Right lobe of liver (tissue), 6 donors: ENCODE measurements around the gene ITFG2. TPM values are rescaled to one million over a fixed set of nuclear protein-coding genes. Genes with fewer than 3 reads are reported as not detected.

ENCODE experiments used
- ATAC-seq, 4 donors: fragments of 200-7000 bp; cut with Tn5 transposase; one replicate each; pipeline ENCODE4 v1.9.1; 2020; ENCODE audit warnings: mild to moderate bottlenecking in 4 of 4, moderate library complexity in 4 of 4
- DNase-seq, 3 donors: peaks; one replicate each; pipeline ENCODE4 v3.0.0-alpha.2; 2020
- H3K27ac ChIP-seq, 3 donors: fragments of 200-600 bp; one replicate each; pipeline ENCODE4 v1.8.0; 2022
- H3K27me3 ChIP-seq, 2 donors: fragments of 200-600 bp; one replicate each; pipeline ENCODE4 v1.8.0; 2022
- H3K36me3 ChIP-seq, 4 donors: fragments of 200-600 bp; sonication (generic) in 1 of 4; one replicate each; pipeline versions ENCODE4 v1.5.1 to v1.8.0; 2017 to 2022; ENCODE audit warnings: control low read depth in 1 of 4
- H3K4me1 ChIP-seq, 4 donors: fragments of 200-600 bp; sonication (generic) in 1 of 4; one replicate each; pipeline versions ENCODE4 v1.5.1 to v1.8.0; 2017 to 2022; ENCODE audit warnings: control low read depth in 1 of 4
- H3K4me3 ChIP-seq, 3 donors: fragments of 200-600 bp; one replicate each; pipeline ENCODE4 v1.8.0; 2022
- H3K9me3 ChIP-seq, 4 donors: fragments of 200-600 bp; sonication (generic) in 1 of 4; one replicate each; pipeline versions ENCODE4 v1.5.1 to v1.8.0; 2017 to 2022; ENCODE audit warnings: control low read depth in 1 of 4
- POLR2A ChIP-seq: fragments of 450-650 bp; IDR thresholded peaks from one replicate; pipeline ENCODE4 v1.6.1; 2017; ENCODE audit warnings: antibody characterized with exemption, mild to moderate bottlenecking
- WGBS: methylation state at CpG from one replicate; pipeline ENCODE4 v1.1.6; 2018; ENCODE audit warnings: low coverage, low lambda C conversion rate; ENCODE audit not compliant: insufficient coverage; ENCODE audit errors: missing lambda C conversion rate; 5-methylcytosine and 5-hydroxymethylcytosine counted together
- intact Hi-C, 2 donors: fragments of 100-400 bp; cut with DNase I; formaldehyde crosslinking; loops; one replicate each; pipeline versions ENCODE4 v1.11.2 to v1.14.1; 2022
- total RNA-seq, 6 experiments: library from RNA; depleted of rRNA in 2 of 6; stranded (reverse); fragments of >200 nt in 2 of 6; fragmentation: NEBNext Ultra II Directional in 3 of 6; extraction: Animal tissue kit (Norgen Biotek cat#: 25700) in 3 of 6; gene quantifications; one replicate each; pipeline versions ENCODE4 v1.1.0 to v1.2.4, GENCODE V29; 2016 to 2023
- TF ChIP-seq, protein P1 (sequence below), 4 donors: fragments of 200-600 bp in 3 of 4; fragments of 450-650 bp in 1 of 4; IDR thresholded peaks; one replicate each; pipeline versions ENCODE4 v1.5.1 to v1.8.0; 2016 to 2022; ENCODE audit warnings: antibody characterized with exemption in 4 of 4, mild to moderate bottlenecking in 2 of 4
- donor health status: DM: no; HTN: yes; CAD: no.
- donor health status: DM: no; HTN: no; CAD: no.
- donor health status: DM: no; HTN: no; CAD: no.
- donor health status: DM: no; HTN: yes; CAD: no.
- donor health status: DM: no; HTN: yes; CAD: no.

The ITFG2 gene
- total RNA-seq, 6 experiments from 2014 or later, result 11.3 to 20.5 (median 14.4) TPM

DNA sequence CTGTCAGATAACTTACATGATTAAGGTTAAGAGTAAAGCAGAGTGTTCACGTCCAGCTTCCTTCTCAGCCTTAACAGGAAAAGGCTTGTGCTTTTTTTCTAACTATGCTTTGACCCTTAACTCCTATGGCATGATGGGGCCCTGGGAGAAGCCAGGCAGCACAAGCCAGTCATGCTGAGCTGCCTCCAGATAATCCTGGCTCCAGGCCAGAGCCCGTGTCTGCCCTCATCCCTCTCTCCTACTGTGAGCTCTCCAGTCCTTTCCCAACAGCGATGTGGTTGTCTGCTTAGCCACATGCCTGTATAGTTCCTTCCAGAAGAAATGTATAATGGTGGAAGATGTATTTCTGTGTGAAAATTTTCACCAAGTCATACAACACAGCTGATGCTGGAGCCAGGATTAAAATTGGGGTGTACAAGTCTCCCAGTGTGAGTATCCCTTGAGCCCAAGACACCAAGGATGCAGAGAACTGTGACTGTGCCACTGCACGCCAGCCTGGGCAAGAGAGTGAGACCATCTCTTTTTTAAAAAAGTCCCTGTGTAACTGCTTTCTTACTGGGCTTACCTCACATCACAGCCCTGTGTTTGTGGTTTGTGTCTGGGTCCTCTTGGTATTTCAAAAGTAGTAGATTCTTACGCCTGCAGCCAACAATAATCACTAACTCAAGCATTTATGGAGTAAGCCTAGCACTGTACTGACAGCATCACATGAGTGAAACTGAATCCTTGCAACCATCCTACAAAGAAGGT, 7.9 kb upstream of the ITFG2 start:
- peak in 2 of 3 donors; percentile 62 for DNase-seq
- Histone ChIP-seq H3K4me3 (no peak overlapping the region), H3K27ac (no peak overlapping the region), H3K36me3 (peaks cover 4 to 57% (median 29%) of the 10 kb centered on the region in 4 donors), H3K27me3 (no peaks in the 10 kb centered on the region), H3K4me1 (peaks cover 0 to 4% (median 0%) of the 10 kb centered on the region in 4 donors), H3K9me3 (no peaks in the 10 kb centered on the region)
- TF ChIP-seq POLR2A, result no peak
- TF ChIP-seq, protein P1, sequence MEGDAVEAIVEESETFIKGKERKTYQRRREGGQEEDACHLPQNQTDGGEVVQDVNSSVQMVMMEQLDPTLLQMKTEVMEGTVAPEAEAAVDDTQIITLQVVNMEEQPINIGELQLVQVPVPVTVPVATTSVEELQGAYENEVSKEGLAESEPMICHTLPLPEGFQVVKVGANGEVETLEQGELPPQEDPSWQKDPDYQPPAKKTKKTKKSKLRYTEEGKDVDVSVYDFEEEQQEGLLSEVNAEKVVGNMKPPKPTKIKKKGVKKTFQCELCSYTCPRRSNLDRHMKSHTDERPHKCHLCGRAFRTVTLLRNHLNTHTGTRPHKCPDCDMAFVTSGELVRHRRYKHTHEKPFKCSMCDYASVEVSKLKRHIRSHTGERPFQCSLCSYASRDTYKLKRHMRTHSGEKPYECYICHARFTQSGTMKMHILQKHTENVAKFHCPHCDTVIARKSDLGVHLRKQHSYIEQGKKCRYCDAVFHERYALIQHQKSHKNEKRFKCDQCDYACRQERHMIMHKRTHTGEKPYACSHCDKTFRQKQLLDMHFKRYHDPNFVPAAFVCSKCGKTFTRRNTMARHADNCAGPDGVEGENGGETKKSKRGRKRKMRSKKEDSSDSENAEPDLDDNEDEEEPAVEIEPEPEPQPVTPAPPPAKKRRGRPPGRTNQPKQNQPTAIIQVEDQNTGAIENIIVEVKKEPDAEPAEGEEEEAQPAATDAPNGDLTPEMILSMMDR (IDR thresholded peaks at IDR 0.05), result no peak
- ATAC-seq, result peak; percentile 59 to 75 (median 66)
- 39% methylated on average over 5 of the region's 5 CpGs for WGBS
- intact Hi-C loops, result no loop called here

DNA sequence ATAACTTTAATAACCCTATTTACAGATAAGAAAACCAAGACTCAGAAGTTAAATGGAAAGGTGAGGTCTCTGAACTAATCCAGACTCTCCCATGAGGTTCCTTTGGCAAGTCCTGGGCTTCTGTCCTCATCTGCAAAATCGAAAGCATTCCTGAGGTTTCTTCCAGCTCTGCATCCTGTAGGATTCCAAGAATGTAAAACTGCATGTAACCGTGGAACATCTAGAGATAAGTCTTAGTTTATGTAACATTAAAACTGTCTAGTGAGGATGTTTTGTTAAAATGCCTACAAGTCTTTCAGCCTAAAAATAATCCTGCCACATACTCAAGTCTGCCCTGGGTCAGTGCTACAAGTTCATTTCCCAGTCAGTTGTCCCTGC, 7.3 kb upstream of the ITFG2 start:
- peaks cover 0 to 4% (median 0%) of the 10 kb centered on the region in 4 donors for H3K4me1 ChIP-seq
- H3K27ac ChIP-seq, result no peak overlapping the region
- peak in 1 of 4 donors; percentile 22 for ATAC-seq
- H3K36me3 ChIP-seq, result peaks cover 4 to 51% (median 23%) of the 10 kb centered on the region in 4 donors
- intact Hi-C loops, result no loop called here
- H3K27me3 ChIP-seq, result no peaks in the 10 kb centered on the region
- TF ChIP-seq, protein P1 (IDR thresholded peaks at IDR 0.05), result no peak
- no peak for TF ChIP-seq POLR2A
- H3K9me3 ChIP-seq, result no peaks in the 10 kb centered on the region
- WGBS, result 42% methylated on average over 2 of the region's 2 CpGs
- no peak overlapping the region for H3K4me3 ChIP-seq
- no peak for DNase-seq

DNA sequence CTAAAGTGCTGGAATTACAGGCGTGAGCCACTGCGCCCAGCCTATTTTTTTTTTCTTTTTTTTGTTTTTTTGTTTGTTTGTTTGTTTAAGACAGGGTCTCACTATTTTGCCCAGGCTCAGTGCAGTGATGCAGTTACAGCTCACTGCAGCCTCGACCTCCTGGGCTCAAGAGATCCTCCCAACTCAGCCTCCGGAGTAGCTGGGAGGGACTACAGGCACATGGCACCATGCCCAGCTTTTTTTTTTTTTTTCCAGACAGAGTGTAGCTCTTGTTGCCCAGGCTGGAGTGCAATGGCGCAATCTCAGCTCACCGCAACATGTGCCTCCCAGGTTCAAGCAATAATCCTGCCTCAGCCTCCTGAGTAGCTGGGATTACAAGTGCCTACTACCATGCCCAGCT, 5.8 kb upstream of the ITFG2 start:
- intact Hi-C loops, result no loop called here
- H3K27ac ChIP-seq, result no peak overlapping the region
- TF ChIP-seq, protein P1 (IDR thresholded peaks at IDR 0.05), result no peak
- no peak for TF ChIP-seq POLR2A
- DNase-seq, result no peak
- H3K27me3 ChIP-seq, result no peaks in the 10 kb centered on the region
- WGBS, result 60% methylated on average over 5 of the region's 6 CpGs
- H3K36me3 ChIP-seq, result peaks cover 0 to 35% (median 16%) of the 10 kb centered on the region in 4 donors
- H3K4me3 ChIP-seq, result no peak overlapping the region
- peaks cover 0 to 6% (median 0%) of the 10 kb centered on the region in 4 donors for H3K4me1 ChIP-seq
- H3K9me3 ChIP-seq, result no peaks in the 10 kb centered on the region
- peak in 3 of 4 donors; percentile 16 to 39 (median 24) for ATAC-seq

DNA sequence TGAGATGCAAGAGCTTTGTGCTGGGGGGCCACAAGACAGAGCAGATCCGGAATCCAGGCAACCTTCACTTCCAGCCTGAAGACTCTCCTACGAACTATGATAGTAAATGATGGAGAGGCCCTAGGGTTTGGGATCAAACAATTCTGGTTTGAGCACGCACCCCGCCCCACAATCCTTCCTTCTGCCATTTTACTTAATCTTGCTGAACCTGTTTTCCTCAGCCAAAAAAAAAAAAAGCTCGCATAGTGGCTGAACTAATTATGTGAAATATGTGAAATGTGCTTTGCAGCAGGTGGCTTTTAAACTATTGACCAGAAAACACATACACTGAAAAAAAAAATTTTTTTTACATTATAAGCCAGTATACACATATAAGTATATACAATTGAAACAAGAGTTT, 667 bp upstream of the ITFG2 start:
- intact Hi-C loops, result no loop called here
- H3K4me1 ChIP-seq, result peaks cover 0 to 15% (median 0%) of the 10 kb centered on the region in 4 donors
- H3K27me3 ChIP-seq, result no peaks in the 10 kb centered on the region
- no peaks in the 10 kb centered on the region for H3K9me3 ChIP-seq
- 85% methylated on average over 4 of the region's 5 CpGs for WGBS
- peak overlapping the region; percentile 37 to 95 (median 89) for H3K27ac ChIP-seq
- DNase-seq, result no peak
- TF ChIP-seq, protein P1 (IDR thresholded peaks at IDR 0.05), result no peak
- no peak for TF ChIP-seq POLR2A
- ATAC-seq, result no peak
- no peaks in the 10 kb centered on the region for H3K36me3 ChIP-seq
- H3K4me3 ChIP-seq, result peak overlapping the region; percentile 58 to 73 (median 72)
